Natural killer cell (primary cell): Measurements from ENCODE around the gene TCF4. TPM values are rescaled to one million over a fixed set of nuclear protein-coding genes. Genes with fewer than 3 reads are reported as not detected.

Experiments used
- ATAC-seq, 3 donors: fragments of 150-1000 bp in 2 of 3; fragments of 200-7000 bp in 1 of 3; cut with Tn5 transposase; 1 replicate in 1 of 3; 2 replicates in 2 of 3; pipeline ENCODE4 v1.10.0; 2021; ENCODE audit warnings: mild to moderate bottlenecking in 2 of 3, moderate library complexity in 2 of 3
- DNase-seq, 2 donors: peaks; one replicate each; pipeline versions ENCODE4 v3.0.0 to v3.0.0-alpha.2; 2013 to 2021; ENCODE audit warnings: mixed read lengths in 1 of 2
- H3K27ac ChIP-seq: one replicate; pipeline ENCODE4 v1.5.1; 2013; ENCODE audit warnings: mild to moderate bottlenecking, low read length
- H3K27me3 ChIP-seq: one replicate; pipeline ENCODE4 v1.6.1; 2013; ENCODE audit warnings: low read length; ENCODE audit not compliant: control insufficient read depth, insufficient read depth
- H3K36me3 ChIP-seq: one replicate; pipeline ENCODE4 v1.6.1; 2013; ENCODE audit warnings: low read length; ENCODE audit not compliant: control insufficient read depth, insufficient read depth
- H3K4me1 ChIP-seq: one replicate; pipeline ENCODE4 v1.6.1; 2013; ENCODE audit warnings: low read length; ENCODE audit not compliant: control insufficient read depth, insufficient read depth
- H3K4me3 ChIP-seq: one replicate; pipeline ENCODE4 v1.5.1; 2013; ENCODE audit warnings: low read length
- H3K9me3 ChIP-seq: one replicate; pipeline ENCODE4 v1.6.1; 2013; ENCODE audit warnings: low read length; ENCODE audit not compliant: control insufficient read depth, insufficient read depth
- H3K27ac Mint-ChIP-seq, 2 donors: one replicate each; pipeline ENCODE4 v1.8.0; 2022; ENCODE audit warnings: mild to moderate bottlenecking in 2 of 2, mixed read lengths in 2 of 2, moderate library complexity in 1 of 2
- H3K27me3 Mint-ChIP-seq, 2 donors: one replicate each; pipeline ENCODE4 v1.8.0; 2022; ENCODE audit warnings: low read depth in 2 of 2, mixed read lengths in 2 of 2
- H3K36me3 Mint-ChIP-seq: one replicate; pipeline ENCODE4 v1.8.0; 2022; ENCODE audit warnings: mixed read lengths
- H3K4me1 Mint-ChIP-seq, 2 donors: one replicate each; pipeline ENCODE4 v1.8.0; 2022; ENCODE audit warnings: mixed read lengths in 2 of 2
- H3K4me3 Mint-ChIP-seq: one replicate; pipeline ENCODE4 v1.8.0; 2022; ENCODE audit warnings: mild to moderate bottlenecking, moderate library complexity, mixed read lengths
- H3K9me3 Mint-ChIP-seq, 2 donors: one replicate each; pipeline ENCODE4 v1.8.0; 2022; ENCODE audit warnings: mixed read lengths in 2 of 2
- WGBS: methylation state at CpG from one replicate; pipeline ENCODE4 v1.1.7; 2013; ENCODE audit warnings: missing lambda C conversion rate; ENCODE audit not compliant: insufficient coverage; 5-methylcytosine and 5-hydroxymethylcytosine counted together
- intact Hi-C: fragments of 100-400 bp; cut with micrococcal nuclease; formaldehyde crosslinking; loops from one replicate; pipeline ENCODE4 v1.14.2; 2022
- total RNA-seq, 4 donors: library from RNA; stranded (reverse); fragments of 120-200 nt in 1 of 4; gene quantifications; one replicate each; pipeline versions ENCODE4 v1.2.3 to v1.2.4, GENCODE V29; 2013 to 2022
- TF ChIP-seq, protein P1 (sequence below): fragments of 200-600 bp; IDR thresholded peaks from one replicate; pipeline ENCODE4 v1.8.0; 2022; ENCODE audit warnings: antibody characterized with exemption

Gene TCF4
- total RNA-seq, 3 donors from 2014 or later (not counting 1 experiment from before 2014, with no cell fraction given) = 8.3 to 16.5 (median 9.0) TPM

DNA sequence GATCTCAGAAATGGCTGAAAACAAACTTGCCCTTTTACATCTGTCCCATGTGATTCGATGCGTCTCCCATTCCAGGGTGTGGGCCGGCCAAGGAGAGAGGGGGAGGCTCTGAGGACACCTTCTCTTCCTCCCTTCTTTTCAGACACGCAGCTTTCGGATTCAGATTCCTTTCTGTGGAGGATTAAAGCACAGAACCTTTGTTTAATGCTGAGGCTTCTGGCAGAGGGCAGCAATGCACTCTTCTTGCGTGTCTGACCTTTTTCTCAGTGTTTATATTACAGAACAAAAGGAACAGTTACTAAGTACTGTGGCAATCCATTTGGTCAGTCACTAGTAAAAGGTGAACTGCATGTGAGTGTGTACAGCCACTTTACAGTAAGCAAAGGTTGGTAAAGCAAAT is 359.8 kb downstream of the TCF4 start:
- Histone ChIP-seq H3K27ac (no peak overlapping the region), H3K4me1 (no peaks in the 10 kb centered on the region), H3K9me3 (no peaks in the 10 kb centered on the region), H3K4me3 (no peak overlapping the region), H3K27me3 (no peaks in the 10 kb centered on the region), H3K36me3 (peaks cover 4% of the 10 kb centered on the region)
- WGBS = 95% methylated on average over 5 of the region's 6 CpGs
- Mint-ChIP-seq H3K27ac (no peak overlapping the region), H3K4me3 (no peak overlapping the region), H3K9me3 (no peaks in the 10 kb centered on the region), H3K36me3 (no peaks in the 10 kb centered on the region), H3K27me3 (no peaks in the 10 kb centered on the region), H3K4me1 (no peaks in the 10 kb centered on the region)
- ATAC-seq (no peak), DNase-seq (no peak)
- TF ChIP-seq, protein P1, sequence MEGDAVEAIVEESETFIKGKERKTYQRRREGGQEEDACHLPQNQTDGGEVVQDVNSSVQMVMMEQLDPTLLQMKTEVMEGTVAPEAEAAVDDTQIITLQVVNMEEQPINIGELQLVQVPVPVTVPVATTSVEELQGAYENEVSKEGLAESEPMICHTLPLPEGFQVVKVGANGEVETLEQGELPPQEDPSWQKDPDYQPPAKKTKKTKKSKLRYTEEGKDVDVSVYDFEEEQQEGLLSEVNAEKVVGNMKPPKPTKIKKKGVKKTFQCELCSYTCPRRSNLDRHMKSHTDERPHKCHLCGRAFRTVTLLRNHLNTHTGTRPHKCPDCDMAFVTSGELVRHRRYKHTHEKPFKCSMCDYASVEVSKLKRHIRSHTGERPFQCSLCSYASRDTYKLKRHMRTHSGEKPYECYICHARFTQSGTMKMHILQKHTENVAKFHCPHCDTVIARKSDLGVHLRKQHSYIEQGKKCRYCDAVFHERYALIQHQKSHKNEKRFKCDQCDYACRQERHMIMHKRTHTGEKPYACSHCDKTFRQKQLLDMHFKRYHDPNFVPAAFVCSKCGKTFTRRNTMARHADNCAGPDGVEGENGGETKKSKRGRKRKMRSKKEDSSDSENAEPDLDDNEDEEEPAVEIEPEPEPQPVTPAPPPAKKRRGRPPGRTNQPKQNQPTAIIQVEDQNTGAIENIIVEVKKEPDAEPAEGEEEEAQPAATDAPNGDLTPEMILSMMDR = no peak
- intact Hi-C loops = no loop called here

DNA sequence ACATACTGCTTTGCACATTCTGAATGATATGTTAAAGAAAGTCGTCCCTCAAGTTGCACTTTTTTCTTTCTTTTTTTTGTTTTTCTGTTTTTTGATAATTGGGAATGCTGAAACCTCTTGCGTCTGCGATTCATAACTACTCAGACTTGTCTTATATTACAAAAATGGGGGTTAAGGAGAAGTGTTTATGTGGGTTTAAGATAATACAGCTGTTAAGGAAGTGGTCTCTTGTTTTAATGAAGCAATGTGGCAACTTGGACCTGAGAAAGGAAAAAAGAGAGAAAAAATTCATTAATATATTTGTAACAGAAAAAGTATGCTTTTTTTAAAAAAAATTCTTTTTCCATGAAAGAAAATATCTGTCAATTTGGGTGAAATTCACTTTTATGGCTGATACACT is 360.2 kb downstream of the TCF4 start:
- Mint-ChIP-seq H3K4me3 (no peak overlapping the region), H3K4me1 (no peaks in the 10 kb centered on the region), H3K27me3 (no peaks in the 10 kb centered on the region), H3K9me3 (no peaks in the 10 kb centered on the region), H3K36me3 (no peaks in the 10 kb centered on the region), H3K27ac (no peak overlapping the region)
- 83% methylated on average over 1 of the region's 3 CpGs for WGBS
- no peaks in the 10 kb centered on the region for H3K4me1 ChIP-seq
- ATAC-seq (no peak), DNase-seq (no peak)
- TF ChIP-seq, protein P1 = no peak
- peaks cover 4% of the 10 kb centered on the region for H3K36me3 ChIP-seq
- intact Hi-C loops = no loop called here
- H3K9me3 ChIP-seq = no peaks in the 10 kb centered on the region
- no peaks in the 10 kb centered on the region for H3K27me3 ChIP-seq
- H3K4me3 ChIP-seq = no peak overlapping the region
- no peak overlapping the region for H3K27ac ChIP-seq

DNA sequence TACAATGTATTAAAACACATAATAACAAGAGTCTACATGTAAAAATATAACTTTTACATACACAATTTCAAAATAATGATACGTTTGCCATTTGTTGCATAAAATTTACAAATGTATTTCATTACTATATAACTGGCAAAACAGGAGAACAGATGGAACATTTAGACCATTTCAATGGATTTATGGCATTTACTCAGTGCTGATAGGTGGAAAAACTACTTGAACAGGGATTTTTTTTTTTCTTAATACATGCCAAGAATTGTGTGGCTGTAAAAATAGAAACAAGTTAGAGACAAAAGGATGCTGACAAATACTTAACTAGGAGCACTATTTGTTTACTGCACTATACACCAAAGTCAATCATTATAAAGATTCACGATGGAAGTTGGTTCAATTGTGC is 361.9 kb downstream of the TCF4 start:
- intact Hi-C loops = no loop called here

More for the DNA sequence above, 361.9 kb downstream of the TCF4 start:
- DNase-seq = no peak
- Mint-ChIP-seq H3K27ac (no peak overlapping the region), H3K36me3 (no peaks in the 10 kb centered on the region), H3K9me3 (no peaks in the 10 kb centered on the region), H3K27me3 (no peaks in the 10 kb centered on the region), H3K4me1 (no peaks in the 10 kb centered on the region), H3K4me3 (no peak overlapping the region)
- no peak for ATAC-seq
- peaks cover 4% of the 10 kb centered on the region for H3K36me3 ChIP-seq
- no peak overlapping the region for H3K27ac ChIP-seq
- H3K9me3 ChIP-seq = no peaks in the 10 kb centered on the region
- TF ChIP-seq, protein P1 = no peak
- H3K27me3 ChIP-seq = no peaks in the 10 kb centered on the region
- peaks cover under 1% of the 10 kb centered on the region for H3K4me1 ChIP-seq
- H3K4me3 ChIP-seq = no peak overlapping the region
- 100% methylated on average over 1 of the region's 2 CpGs for WGBS
